ENCODE measurements around the gene TMIGD2. TPM values are rescaled to one million over a fixed set of nuclear protein-coding genes. Genes with fewer than 3 reads are reported as not detected.

TMIGD2 gene
- total RNA-seq, 1 experiment from 2014 or later: not detected

GRCh38 chr19:4328243-4328990 lies 26.2 kb upstream of the TMIGD2 start:
- peak; percentile 82 to 90 for DNase-seq
- Histone ChIP-seq H3K36me3 (ENCODE audit: control insufficient read depth, insufficient read depth, low read length) (0 out of 2 replicates have a peak, but pooled peaks cover 2% of the 10 kb centered on the region), H3K9me3 (no peaks in the 10 kb centered on the region), H3K4me1 (no peaks in the 10 kb centered on the region), H3K4me3 (ENCODE audit: low read depth, low read length) (peak overlapping the region; percentile 35), H3K27me3 (replicated peaks; ENCODE audit: control insufficient read depth, insufficient read depth, low read length) (no peaks in the 10 kb centered on the region)
- BruUV-seq (replicated peaks): no TSS peak
- Mint-ChIP-seq H3K36me3 (ENCODE audit: insufficient read depth, unreplicated experiment) (peaks cover 55% of the 10 kb centered on the region), H3K27me3 (ENCODE audit: insufficient read depth, unreplicated experiment) (no peaks in the 10 kb centered on the region), H3K4me1 (ENCODE audit: low read depth, unreplicated experiment) (peaks cover 5% of the 10 kb centered on the region), H3K27ac (ENCODE audit: unreplicated experiment) (no peak overlapping the region), H3K4me3 (ENCODE audit: unreplicated experiment) (peak overlapping the region; percentile 54), H3K9me3 (ENCODE audit: unreplicated experiment) (no peaks in the 10 kb centered on the region)
- intact Hi-C loops (cut with micrococcal nuclease; ENCODE audit: unreplicated experiment): no loop called here
- TF ChIP-seq CTCF (IDR thresholded peaks at IDR 0.05; ENCODE audit: insufficient read depth in 1 of 2, low read depth in 1 of 2, low read length in 1 of 2, severe bottlenecking in 1 of 2, unreplicated experiment in 1 of 2): no peak
- POLR2A ChIA-PET: interaction anchor here (0.8 to 1.2 kb wide), 2 partner anchors 15 to 74 kb away, joined by 5 to 9 read pairs; partner anchors contain the start of genes CHAF1A and MPND
- CTCF ChIA-PET: interaction anchor here (0.6 to 0.9 kb wide), 3 partner anchors 14 to 178 kb away, joined by 3 read pairs; no protein-coding TSS in a partner anchor

- Mint-ChIP-seq H3K27me3 (ENCODE audit: insufficient read depth, unreplicated experiment) (no peaks in the 10 kb centered on the region), H3K4me1 (ENCODE audit: low read depth, unreplicated experiment) (peaks cover 5% of the 10 kb centered on the region), H3K4me3 (ENCODE audit: unreplicated experiment) (peak overlapping the region; percentile 10), H3K27ac (ENCODE audit: unreplicated experiment) (no peak overlapping the region), H3K9me3 (ENCODE audit: unreplicated experiment) (no peaks in the 10 kb centered on the region), H3K36me3 (ENCODE audit: insufficient read depth, unreplicated experiment) (peaks cover 55% of the 10 kb centered on the region)
- H3K9me3 ChIP-seq: no peaks in the 10 kb centered on the region
- no peaks in the 10 kb centered on the region for H3K4me1 ChIP-seq
- DNase-seq: no peak
- no peaks in the 10 kb centered on the region for H3K27me3 ChIP-seq (replicated peaks; ENCODE audit: control insufficient read depth, insufficient read depth, low read length)
- POLR2A ChIA-PET: interaction anchor here (0.8 to 1.2 kb wide), 2 partner anchors 15 to 74 kb away, joined by 5 to 9 read pairs; partner anchors contain the start of genes CHAF1A and MPND
- CTCF ChIA-PET: interaction anchor here (0.6 to 0.9 kb wide), 3 partner anchors 14 to 177 kb away, joined by 3 read pairs; no protein-coding TSS in a partner anchor
- H3K4me3 ChIP-seq (ENCODE audit: low read depth, low read length): no peak overlapping the region
- no TSS peak for BruUV-seq (replicated peaks)
- intact Hi-C loops (cut with micrococcal nuclease; ENCODE audit: unreplicated experiment): no loop called here
- H3K36me3 ChIP-seq (ENCODE audit: control insufficient read depth, insufficient read depth, low read length): 0 out of 2 replicates have a peak, but pooled peaks cover 2% of the 10 kb centered on the region
- no peak for TF ChIP-seq CTCF (IDR thresholded peaks at IDR 0.05; ENCODE audit: insufficient read depth in 1 of 2, low read depth in 1 of 2, low read length in 1 of 2, severe bottlenecking in 1 of 2, unreplicated experiment in 1 of 2)
Observed at GRCh38 chr19:4327877-4328242, 25.7 kb upstream of the TMIGD2 start.

- no peaks in the 10 kb centered on the region for H3K27me3 ChIP-seq (replicated peaks; ENCODE audit: control insufficient read depth, insufficient read depth, low read length)
- Mint-ChIP-seq H3K9me3 (ENCODE audit: unreplicated experiment) (no peaks in the 10 kb centered on the region), H3K27ac (ENCODE audit: unreplicated experiment) (no peak overlapping the region), H3K36me3 (ENCODE audit: insufficient read depth, unreplicated experiment) (peaks cover 60% of the 10 kb centered on the region), H3K4me1 (ENCODE audit: low read depth, unreplicated experiment) (peaks cover 5% of the 10 kb centered on the region), H3K27me3 (ENCODE audit: insufficient read depth, unreplicated experiment) (no peaks in the 10 kb centered on the region), H3K4me3 (ENCODE audit: unreplicated experiment) (peak overlapping the region; percentile 10)
- no peak for TF ChIP-seq CTCF (IDR thresholded peaks at IDR 0.05; ENCODE audit: insufficient read depth in 1 of 2, low read depth in 1 of 2, low read length in 1 of 2, severe bottlenecking in 1 of 2, unreplicated experiment in 1 of 2)
- H3K4me1 ChIP-seq: no peaks in the 10 kb centered on the region
- no peaks in the 10 kb centered on the region for H3K9me3 ChIP-seq
- POLR2A ChIA-PET: interaction anchor here (1.2 kb wide), 1 partner anchor 16 kb away, joined by 9 read pairs; the partner anchor contains the start of gene MPND
- no TSS peak for BruUV-seq (replicated peaks)
- CTCF ChIA-PET: interaction anchor here (0.9 kb wide), 1 partner anchor 15 kb away, joined by 3 read pairs; no protein-coding TSS in a partner anchor
- intact Hi-C loops (cut with micrococcal nuclease; ENCODE audit: unreplicated experiment): no loop called here
- H3K4me3 ChIP-seq (ENCODE audit: low read depth, low read length): no peak overlapping the region
- peak; percentile 51 to 62 for DNase-seq
- 0 out of 2 replicates have a peak, but pooled peaks cover 2% of the 10 kb centered on the region for H3K36me3 ChIP-seq (ENCODE audit: control insufficient read depth, insufficient read depth, low read length)
Observed at GRCh38 chr19:4327252-4327876, 25.2 kb upstream of the TMIGD2 start.

All from Caco-2 (cell line).